PC-3 (cell line): Measurements from ENCODE around the gene EYS.

ENCODE experiments used
- CTCF ChIP-seq: fragments of 300-600 bp; sonication (generic); conservative IDR thresholded peaks from 2 replicates; pipeline ENCODE4 v1.5.1; 2017; ENCODE audit warnings: antibody characterized with exemption, low read depth, mild to moderate bottlenecking, low read length
- EZH2phosphoT487 ChIP-seq: fragments of 300-600 bp; sonication (generic); IDR thresholded peaks from 2 replicates; pipeline ENCODE4 v1.6.1; 2018; ENCODE audit warnings: mild to moderate bottlenecking, antibody characterized with exemption, low read length, borderline replicate concordance

- no peak for TF ChIP-seq EZH2phosphoT487
- no peak for TF ChIP-seq CTCF
These were observed 245.9 kb downstream of the EYS start for GRCh38 chr6:65461121-65461520.
